Measurements from ENCODE around the gene PAQR5.
A peak's percentile ranks its signal among the peaks of the same experiment; 100 is the strongest.
"Not testable (repeated sequence)": the region's sequence is repeated elsewhere in the genome, so short reads cannot be mapped to it uniquely, and the experiment has no call there.

The PAQR5 gene

DNA sequence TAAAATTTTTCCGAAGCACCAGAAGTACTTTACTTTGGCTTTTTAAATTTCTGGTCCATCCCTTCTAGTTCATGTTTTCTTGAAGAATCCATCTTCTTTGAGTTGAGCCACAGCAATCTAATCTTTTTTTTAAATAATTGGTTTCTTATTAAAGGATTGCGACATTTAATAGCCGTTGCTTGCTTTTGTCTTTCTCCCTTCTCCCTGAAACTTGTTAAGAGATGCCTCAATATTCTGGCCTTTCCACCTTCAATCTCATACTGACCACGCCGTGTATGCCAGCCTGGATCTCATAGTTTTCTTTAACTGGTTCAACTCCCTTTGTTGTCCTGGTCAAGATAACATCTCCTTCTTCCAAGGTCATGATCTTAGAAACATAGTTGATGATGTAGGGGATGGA is 135.5 kb downstream of the PAQR5 start:
- DNase-seq = no peak

DNA sequence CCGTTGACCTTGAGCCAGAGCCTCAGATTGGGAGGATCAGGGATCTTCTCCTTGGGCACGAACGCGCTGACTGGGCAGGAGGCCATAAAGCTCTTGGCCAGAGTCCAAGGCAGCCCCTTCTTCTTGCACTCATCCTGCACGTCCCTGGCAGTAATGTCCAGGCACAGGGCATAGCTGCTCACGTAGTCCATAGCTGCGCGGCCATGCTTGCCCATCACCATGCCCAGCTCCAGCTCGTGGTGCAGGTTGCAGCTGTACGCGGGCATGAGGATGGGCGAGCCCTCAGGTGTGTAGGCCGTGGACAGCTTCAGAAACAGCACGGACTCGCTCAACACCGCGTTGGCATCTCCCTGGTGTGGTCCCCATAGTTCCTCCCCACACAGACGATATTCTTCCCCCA is 136.0 kb downstream of the PAQR5 start:
- DNase-seq = no peak

DNA sequence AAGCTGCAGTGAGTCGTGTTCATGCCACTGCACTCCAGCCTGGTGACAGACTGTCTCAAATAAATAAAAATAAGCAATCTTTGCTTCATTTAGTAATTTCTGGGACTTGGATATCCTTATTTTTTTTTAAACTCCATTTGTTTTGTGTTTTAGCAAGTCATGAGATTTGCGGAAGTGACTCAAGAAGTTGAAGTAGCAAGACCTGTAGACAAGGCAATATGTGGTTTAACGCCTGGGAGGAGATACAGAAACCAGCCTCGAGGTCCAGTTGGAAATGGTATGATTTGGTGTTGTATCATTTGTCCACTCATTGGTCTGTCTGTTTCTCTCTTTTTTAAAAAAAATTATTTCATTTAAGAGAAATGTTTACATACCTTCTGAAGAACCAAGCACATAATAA is 137.3 kb downstream of the PAQR5 start:
- DNase-seq = no peak

DNA sequence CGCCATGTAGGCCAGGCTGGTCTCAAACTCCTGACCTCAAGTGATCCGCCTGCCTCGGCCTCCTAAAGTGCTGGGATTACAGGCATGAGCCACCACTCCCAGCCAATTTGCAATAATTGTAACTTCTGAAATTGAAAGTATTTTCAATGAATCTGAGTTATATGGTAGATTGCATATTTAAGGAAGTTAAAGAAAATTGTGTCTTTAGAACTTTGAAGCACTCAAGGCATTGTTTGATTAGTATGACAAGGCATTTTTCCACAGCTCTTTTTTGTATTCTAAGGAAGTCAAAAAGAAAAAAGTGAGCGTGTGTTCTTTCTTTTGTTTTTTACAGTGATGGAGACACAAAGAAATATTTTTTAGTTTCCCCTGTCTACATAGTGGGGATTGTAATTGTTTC is 138.2 kb downstream of the PAQR5 start:
- no peak for DNase-seq

DNA sequence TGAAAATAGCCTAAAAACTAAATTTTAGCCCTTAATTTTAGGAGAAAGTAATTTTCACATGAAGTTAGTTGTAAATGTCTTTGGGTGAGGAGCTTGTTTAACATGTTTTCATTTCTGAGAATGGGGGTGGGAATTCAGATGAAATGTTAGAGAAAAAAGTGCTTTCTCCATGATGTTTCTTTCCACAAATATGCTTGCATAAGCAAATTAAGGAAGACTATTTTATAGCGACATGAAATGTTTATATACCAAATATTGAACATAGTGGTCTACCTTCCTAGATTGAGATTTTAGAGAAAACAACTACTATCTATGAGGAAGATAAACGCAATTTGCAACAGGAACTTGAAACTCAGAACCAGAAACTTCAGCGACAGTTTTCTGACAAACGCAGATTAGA is 140.9 kb downstream of the PAQR5 start:
- DNase-seq = no peak

DNA sequence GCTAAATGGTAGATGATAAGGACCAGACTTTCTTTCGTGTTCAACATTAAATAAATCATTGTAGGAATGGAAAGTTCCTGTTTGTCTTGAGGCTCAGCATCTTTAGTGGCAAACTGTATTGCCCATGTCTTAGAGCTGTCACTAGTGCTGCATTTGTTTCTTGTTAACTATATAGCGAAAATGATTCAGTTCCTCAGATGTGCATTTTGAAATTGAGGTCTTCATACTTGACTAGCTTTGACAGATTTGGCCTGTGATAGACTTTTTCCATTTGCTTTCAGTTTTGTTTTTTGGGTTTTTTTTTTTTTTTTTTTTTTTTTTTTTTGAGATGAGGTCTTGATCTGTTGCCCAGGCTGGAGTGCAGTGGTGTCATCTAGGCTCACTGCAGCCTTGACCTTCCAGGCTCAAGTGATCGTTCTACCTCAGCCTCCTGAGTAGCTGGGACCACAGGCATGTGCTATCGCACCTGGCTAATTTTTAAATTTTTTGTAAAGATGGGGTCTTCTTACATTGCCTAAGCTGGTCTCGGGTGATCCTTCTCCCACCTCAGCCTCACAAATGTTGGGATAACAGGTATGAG is 144.4 kb downstream of the PAQR5 start:
- DNase-seq = no peak

DNA sequence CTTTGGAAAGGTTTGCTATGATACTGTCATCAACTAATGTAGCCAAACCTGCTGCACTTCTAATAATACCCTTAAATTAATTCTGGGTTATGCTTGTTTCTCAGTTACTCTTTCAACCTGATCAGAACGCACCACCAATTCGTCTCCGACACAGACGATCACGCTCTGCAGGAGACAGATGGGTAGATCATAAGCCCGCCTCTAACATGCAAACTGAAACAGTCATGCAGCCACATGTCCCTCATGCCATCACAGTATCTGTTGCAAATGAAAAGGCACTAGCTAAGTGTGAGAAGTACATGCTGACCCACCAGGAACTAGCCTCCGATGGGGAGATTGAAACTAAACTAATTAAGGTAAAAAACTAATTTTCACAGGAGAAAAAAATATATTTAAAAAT is 146.0 kb downstream of the PAQR5 start:
- DNase-seq = no peak

DNA sequence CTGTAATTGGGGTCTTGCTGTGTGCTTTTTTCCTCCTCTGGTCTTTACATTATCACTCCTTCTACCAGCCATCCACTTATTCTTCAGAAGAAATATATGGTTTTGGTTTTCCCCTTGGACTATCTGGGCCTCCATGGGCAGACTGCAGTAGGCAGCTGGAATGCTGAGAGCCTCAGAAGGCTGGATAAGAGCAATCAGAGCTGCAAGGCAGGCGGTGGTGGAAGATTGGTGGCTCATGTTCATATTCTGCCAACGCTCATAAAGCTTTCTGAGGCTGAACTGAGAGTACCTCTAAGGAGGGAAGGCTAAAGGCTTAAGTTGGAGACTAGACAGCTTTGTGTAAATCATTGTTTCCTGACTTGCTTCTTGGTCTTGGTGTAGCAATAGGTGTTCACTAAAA is 148.2 kb downstream of the PAQR5 start:
- DNase-seq = no peak

DNA sequence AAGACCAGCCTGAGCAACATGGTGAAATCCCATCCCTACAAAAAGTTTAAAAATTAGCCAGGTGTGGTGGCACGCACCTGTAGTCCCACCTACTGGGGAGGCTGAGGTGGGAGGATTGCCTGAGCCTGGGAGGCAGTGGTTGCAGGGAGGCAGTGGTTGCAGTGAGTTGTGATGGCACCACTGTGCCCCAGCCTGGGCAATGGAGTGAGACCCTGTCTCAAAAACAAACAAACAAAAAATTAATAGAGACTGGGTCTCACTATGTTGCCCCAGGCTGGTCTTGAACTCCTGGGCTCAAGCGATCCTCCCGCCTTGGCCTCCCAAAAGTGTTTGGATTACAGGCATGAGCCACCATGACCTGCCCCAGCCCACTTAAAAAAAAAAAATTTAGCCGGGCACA is 151.5 kb downstream of the PAQR5 start:
- not testable (repeated sequence) for DNase-seq

DNA sequence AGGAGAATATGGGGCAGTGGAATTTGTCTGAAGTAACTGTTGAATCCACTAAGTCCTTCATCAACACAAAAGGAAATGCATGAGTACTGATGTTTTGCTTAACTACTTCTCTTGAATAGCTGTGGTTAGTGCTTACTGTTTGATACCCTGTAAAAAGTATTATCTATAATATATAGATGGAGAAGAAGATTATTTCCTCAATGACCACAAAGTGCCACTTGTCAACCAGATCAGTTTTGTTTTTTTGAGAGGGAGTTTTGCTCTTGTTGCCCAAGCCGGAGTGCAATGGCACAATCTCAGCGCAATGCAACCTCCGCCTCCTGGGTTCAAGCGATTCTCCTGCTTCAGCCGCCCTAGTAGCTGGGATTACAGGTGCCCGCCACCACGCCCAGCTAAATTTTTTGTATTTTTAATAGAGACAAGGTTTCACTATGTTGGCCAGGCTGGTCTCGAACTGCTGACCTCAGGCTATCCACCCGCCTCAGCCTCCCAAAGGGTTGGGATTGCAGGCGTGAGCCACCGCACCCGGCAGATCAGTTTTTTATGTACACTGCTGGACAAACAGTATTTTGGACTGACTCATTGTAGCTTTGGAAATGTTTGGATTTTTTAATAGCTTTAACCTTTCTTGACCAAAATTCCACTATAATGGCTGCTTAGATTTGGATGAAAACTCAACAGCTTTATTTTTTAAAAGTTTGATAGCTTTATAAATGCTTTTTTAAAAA is 152.4 kb downstream of the PAQR5 start:
- no peak for DNase-seq

DNA sequence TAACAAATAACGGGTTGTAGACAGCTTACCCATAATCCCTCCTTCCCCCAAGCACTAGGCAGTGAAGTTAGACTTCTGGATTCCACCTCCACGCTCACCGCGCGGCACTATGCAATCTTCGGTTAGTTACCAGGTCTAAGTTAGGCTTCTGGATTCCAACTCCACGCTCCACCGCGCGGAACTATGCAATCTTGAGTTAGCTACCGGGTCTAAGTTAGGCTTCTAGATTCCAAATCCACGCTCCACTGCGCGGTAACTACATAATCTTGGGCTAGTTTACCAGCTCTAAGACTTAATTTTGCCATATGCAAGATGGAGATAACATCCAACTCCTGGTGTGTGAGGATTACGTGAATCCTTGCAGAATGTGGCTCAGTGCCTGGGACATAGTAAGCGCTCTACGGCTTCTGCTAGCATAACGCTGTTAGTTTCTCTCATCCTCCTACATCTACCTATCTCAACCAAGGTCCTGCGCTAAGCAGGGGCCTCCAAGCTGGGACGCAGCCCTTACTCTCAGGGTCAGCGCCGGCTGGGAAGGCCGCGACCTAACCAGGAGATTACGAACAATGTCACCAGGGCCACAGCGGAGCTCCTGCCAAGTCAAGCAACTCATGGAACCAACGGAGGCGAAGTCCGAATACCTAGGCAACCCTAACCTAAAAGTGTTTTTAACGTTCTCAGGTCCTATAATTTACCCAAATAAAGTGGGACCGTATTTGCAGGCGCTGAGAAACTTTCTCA is 153.4 kb downstream of the PAQR5 start:
- peak; percentile 75 for DNase-seq

DNA sequence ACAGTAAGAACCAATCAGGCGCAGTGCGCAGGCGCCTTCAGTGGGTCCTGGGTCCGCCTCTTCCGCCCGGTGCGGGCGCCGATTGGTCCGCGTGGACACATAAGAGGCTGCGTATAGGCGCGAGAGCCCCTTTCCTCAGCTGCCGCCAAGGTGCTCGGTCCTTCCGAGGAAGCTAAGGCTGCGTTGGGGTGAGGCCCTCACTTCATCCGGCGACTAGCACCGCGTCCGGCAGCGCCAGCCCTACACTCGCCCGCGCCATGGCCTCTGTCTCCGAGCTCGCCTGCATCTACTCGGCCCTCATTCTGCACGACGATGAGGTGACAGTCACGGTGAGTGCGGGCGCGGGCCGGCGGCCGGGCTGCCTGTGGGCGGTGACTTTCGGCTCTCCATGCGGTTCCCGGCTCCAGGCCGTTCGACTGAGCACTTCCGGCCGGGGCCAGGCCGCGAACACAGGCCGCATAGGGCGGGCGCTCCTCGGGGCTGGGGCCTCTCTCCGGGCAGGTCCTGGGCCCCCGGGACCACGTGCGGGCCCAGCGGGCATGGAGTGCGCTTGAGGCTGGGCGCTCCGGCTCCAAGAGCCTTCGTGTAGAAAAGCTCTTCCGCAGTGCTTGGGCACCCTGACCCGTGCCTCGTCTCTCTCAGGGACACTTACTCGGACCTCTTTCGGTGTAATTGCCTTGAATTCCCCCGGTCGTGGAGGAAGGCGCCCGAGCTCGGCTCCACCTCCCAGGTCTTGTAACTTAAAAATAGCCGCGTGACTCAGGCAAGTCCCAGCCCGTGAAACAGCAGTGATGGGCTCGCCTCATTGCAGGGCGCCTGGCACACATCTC is 154.2 kb downstream of the PAQR5 start, which contains the start of gene RPLP1:
RPLP1 (plus strand) TSS at position 127 of the 830 bp plus-strand sequence; CDS start at position 258, 131 bp downstream.
- DNase-seq = peak; percentile 75

DNA sequence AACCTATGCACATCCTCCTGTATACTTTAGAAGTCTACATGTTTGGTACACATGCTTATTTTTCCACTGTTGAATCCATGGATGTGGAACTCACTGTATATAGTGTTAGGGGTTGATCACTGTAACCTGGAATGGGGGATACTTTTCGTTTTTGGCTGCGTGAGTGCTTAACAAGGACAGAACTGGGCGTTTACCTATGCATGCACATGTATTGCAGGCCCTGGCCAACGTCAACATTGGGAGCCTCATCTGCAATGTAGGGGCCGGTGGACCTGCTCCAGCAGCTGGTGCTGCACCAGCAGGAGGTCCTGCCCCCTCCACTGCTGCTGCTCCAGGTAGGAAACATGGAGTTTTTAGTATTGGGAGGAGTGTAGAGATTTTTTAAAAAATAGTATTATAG is 156.2 kb downstream of the PAQR5 start:
- DNase-seq = no peak

DNA sequence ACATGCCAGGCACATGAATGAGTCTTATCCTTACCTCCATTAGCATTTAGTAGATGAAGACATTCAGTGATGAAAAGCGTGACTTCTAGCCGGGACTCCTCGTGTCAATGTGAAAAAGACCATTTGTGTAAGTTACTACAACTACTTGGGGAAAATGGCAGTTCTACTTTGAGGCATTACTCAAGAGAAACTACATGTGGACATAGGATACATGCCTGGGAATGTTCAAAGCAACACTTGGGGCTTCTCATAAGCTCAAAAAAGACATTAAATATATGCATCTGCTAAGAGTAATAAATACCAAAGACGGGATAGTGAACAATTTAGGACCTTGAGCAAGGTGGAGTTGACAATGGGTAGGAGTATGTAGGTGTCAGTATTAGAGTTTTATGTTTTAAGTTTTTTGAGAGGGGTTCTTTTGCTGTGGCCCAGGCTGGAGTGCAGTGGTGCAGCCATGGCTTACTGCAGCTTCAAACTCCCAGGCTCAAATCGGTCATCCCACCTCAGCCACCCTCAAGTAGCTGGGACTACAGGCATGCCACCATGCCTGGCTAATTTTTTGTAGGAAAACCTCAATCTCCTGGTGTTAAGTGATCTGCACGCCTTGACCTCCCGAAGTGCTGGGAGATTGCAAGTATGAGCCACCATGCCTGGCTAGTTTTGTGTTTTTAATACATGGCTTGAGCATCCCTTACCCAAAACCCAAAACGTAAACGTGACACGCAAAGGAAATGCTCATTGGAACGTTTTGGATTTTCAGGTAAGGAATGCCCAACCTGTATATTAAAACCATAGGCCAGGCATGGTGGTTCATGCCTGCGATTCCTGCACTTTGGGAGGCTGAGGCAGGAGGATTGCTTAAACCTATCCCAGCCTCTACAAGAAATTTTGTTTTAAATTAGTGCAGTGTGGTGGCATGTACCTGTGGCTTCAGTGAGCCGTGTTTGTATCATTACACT is 157.8 kb downstream of the PAQR5 start:
- DNase-seq = no peak

All from NCI-H2227 treated with DMSO at 0.1 percent for 48 hours (cell line).